Effector memory CD4-positive, alpha-beta T cell (primary cell): Measurements from ENCODE around the gene CMTR2.
A peak's percentile ranks its signal among the peaks of the same experiment; 100 is the strongest.
"Not testable (repeated sequence)": the region's sequence is repeated elsewhere in the genome, so short reads cannot be mapped to it uniquely, and the experiment has no call there.

Source experiments
- DNase-seq, 3 donors: peaks; one replicate each; pipeline ENCODE4 v3.0.0-alpha.2; 2020
- H3K27ac ChIP-seq: 2 replicates; pipeline ENCODE4 v1.7.0; 2013; ENCODE audit warnings: mild to moderate bottlenecking, low read length, moderate library complexity; ENCODE audit not compliant: insufficient read depth, poor library complexity, severe bottlenecking
- H3K27me3 ChIP-seq: replicated peaks from 2 replicates; pipeline ENCODE4 v1.7.0; 2013; ENCODE audit warnings: mild to moderate bottlenecking, low read length; ENCODE audit not compliant: insufficient read depth, control insufficient read depth, poor library complexity, severe bottlenecking
- H3K36me3 ChIP-seq: 2 replicates; pipeline ENCODE4 v1.7.0; 2013; ENCODE audit warnings: mild to moderate bottlenecking, low read length, moderate library complexity; ENCODE audit not compliant: control insufficient read depth, insufficient read depth
- H3K4me1 ChIP-seq: 2 replicates; pipeline ENCODE4 v1.7.0; 2013; ENCODE audit warnings: low read length, mild to moderate bottlenecking; ENCODE audit not compliant: control insufficient read depth, insufficient read depth, poor library complexity, severe bottlenecking
- H3K4me3 ChIP-seq: 2 replicates; pipeline ENCODE4 v1.7.0; 2013; ENCODE audit warnings: low read length, low read depth, mild to moderate bottlenecking; ENCODE audit not compliant: insufficient read depth, poor library complexity, severe bottlenecking
- H3K9me3 ChIP-seq: 2 replicates; pipeline ENCODE4 v1.7.0; 2013; ENCODE audit warnings: mild to moderate bottlenecking, low read length, moderate library complexity; ENCODE audit not compliant: control insufficient read depth

Gene CMTR2

DNA sequence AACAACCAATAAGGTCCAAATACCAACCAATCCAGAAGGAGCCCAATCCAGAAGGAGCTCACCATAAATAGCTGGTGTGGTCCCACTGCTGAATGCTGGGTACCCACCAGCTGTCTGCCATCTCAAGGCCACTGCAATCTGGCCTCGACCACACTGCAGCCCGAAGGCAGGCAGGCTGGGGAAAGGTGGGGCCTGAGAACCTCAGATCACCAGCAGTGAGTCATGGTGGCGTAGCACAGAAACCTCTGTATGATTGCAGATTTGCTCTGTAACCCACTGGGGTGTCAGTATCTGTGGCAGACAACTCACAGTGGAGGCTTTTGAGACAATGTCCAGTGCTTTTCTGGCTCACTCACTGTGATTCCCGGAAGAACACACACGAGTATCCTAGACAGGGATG, 14.7 kb upstream of the CMTR2 start:
- Histone ChIP-seq H3K4me1 (no peaks in the 10 kb centered on the region), H3K9me3 (no peaks in the 10 kb centered on the region), H3K4me3 (no peak overlapping the region), H3K27me3 (no peaks in the 10 kb centered on the region), H3K36me3 (no peaks in the 10 kb centered on the region), H3K27ac (no peak overlapping the region)
- DNase-seq: no peak

DNA sequence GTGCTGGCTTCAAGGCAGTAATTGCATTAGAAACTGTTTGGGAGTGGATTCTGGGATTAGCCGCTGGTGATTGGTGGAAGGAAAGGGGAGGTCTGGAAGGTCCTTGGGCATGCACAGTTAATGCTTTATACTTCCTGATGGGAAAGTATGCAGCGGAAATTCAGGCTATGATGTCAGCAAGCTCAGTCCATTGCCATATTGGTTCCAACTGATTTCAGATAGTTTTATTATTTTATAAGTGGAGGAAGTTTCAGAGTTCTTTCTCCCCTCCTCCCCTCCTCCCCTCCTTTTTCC, 8.1 kb upstream of the CMTR2 start:
- Histone ChIP-seq H3K4me1 (no peaks in the 10 kb centered on the region), H3K27me3 (peaks cover 8% of the 10 kb centered on the region), H3K27ac (no peak overlapping the region), H3K4me3 (no peak overlapping the region), H3K36me3 (no peaks in the 10 kb centered on the region), H3K9me3 (no peaks in the 10 kb centered on the region)
- DNase-seq: no peak

DNA sequence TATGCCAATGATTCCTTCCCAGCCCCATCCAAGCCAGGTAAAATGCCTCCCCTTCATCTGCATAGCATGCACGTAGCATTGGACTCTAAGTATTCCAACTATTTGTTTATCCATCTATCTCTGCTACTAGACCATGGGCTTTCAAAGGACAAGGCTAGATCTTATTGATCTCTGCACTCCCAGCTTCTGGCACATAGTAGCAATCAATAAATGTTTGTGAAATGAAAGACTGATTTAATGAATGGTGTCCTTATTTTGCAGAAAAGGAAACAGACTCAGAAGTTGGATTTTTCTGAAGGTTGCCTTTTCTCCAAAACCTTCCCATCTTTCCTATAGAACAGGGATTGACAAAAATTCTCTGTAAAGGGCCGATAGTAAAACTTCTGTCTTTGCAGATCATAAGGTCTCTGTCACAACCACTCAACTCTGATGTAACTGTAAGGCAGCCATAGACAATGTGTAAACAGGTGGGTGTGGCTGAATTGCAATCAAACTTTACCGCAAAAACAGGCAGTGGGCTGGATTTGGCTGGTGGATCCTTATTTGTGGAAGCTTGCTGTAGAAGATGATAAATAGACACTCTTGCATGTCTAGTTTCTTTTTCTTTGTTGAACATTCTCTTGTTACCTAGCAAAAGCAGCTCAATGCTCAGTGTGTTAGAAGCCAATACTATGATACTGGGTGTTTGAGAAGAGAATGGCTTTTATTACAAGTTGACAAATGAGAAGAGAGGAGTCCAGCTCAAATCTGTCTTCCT, 7.6 kb upstream of the CMTR2 start:
- Histone ChIP-seq H3K36me3 (no peaks in the 10 kb centered on the region), H3K4me3 (no peak overlapping the region), H3K9me3 (no peaks in the 10 kb centered on the region), H3K4me1 (no peaks in the 10 kb centered on the region), H3K27ac (no peak overlapping the region), H3K27me3 (peaks cover 8% of the 10 kb centered on the region)
- no peak for DNase-seq

DNA sequence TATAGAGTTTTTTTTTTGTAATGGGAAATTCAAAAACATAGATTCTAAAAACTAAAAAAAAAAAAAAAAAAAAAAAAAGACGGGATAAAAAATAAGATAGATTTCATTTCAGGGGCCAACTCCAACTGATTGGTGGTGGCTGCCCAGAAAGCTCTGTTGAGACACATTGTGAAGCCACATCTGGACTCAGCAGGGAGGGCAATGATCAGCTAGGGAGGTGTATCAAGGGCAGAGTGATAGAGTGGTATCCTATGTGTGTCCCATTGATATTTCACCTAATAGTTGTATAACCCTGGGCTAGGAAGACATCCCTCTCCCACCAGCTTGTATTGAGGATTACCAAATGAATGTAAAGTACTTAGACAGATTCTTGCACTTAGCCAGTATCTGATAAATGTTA, 6.7 kb upstream of the CMTR2 start:
- Histone ChIP-seq H3K4me1 (no peaks in the 10 kb centered on the region), H3K27me3 (peaks cover 8% of the 10 kb centered on the region), H3K4me3 (no peak overlapping the region), H3K9me3 (no peaks in the 10 kb centered on the region), H3K36me3 (no peaks in the 10 kb centered on the region), H3K27ac (no peak overlapping the region)
- DNase-seq: no peak

DNA sequence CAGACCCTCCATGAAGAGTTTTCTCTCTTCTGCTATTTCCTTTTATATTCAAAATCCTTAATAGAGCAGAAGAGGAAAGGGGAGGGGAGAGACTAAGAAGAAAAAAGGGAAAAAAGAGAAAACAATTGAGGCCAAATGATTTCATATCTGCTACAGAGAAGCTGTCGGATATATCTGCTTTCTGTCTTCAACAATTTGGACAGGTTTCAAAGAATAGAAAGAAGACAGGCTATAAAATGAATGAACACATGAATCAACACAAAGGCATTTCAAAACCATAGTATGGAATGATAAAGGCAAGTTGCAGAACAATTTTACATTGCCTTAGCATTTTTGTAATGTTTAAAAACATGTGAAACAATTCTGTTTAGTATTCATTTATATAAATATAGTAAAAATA, 4.7 kb upstream of the CMTR2 start:
- no peak overlapping the region for H3K4me3 ChIP-seq
- no peak overlapping the region for H3K27ac ChIP-seq
- no peak for DNase-seq
- peaks cover 8% of the 10 kb centered on the region for H3K27me3 ChIP-seq
- no peaks in the 10 kb centered on the region for H3K9me3 ChIP-seq
- H3K36me3 ChIP-seq: no peaks in the 10 kb centered on the region
- H3K4me1 ChIP-seq: peaks cover under 1% of the 10 kb centered on the region

DNA sequence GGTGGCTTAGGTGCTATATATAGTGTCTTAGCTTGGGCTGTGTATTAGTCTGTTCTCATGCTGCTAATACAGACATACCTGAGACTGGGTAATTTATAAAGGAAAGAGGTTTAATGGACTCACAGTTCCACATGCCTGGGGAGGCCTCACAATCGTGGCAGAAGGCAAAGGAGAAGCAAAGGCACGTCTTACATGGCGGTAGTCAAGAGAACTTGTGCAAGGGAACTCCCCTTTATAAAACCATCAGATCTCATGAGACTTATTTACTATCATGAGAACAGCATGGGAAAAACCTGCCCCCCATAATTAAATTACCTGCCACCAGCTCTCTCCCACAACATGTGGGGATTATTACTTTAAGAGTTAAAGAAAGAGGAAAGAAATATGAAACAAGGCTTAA, 2.9 kb upstream of the CMTR2 start:
- H3K27ac ChIP-seq, H3K9me3 ChIP-seq, DNase-seq, H3K36me3 ChIP-seq, H3K4me3 ChIP-seq, H3K27me3 ChIP-seq: not testable (repeated sequence)
- peaks cover 10% of the 10 kb centered on the region for H3K4me1 ChIP-seq

DNA sequence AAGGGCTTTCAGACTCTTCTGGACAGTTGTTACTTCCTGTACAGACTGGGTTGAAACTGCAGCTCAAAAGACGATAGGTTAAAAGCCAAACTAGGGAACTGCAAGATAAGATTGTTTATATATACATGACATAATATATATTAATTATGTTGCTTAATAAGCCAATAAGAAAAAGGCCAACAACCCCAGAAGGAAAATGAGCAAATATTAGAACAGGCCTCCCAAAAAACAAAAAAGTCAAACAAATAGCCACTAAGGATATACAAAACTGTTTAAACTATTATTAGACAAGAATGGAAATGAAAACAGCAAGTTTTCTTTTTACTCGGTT, 495 bp upstream of the CMTR2 start:
- Histone ChIP-seq H3K9me3 (no peaks in the 10 kb centered on the region), H3K4me1 (peaks cover 10% of the 10 kb centered on the region), H3K27me3 (peaks cover 8% of the 10 kb centered on the region), H3K4me3 (peak overlapping the region; percentile 84), H3K27ac (peak overlapping the region; percentile 70), H3K36me3 (peaks cover 21% of the 10 kb centered on the region)
- no peak for DNase-seq

DNA sequence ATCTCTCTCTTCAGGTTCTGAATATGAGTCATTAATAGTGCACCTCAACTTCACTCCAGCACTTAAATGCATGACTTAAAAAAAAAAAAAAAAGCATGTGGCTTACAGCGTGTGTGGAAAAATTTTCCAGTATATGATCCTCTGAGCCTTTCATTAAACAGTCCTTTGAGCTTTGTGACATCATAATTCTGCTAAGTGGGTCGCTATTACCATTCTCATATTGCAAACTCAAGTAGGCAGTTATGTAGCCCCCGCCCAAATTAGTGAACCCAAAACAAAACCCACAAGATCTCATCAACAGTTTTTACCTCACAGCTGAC, 672 bp downstream of the CMTR2 start:
- Histone ChIP-seq H3K27me3 (peaks cover 5% of the 10 kb centered on the region), H3K9me3 (no peaks in the 10 kb centered on the region), H3K27ac (peak overlapping the region; percentile 70), H3K36me3 (peaks cover 28% of the 10 kb centered on the region), H3K4me3 (peak overlapping the region; percentile 84), H3K4me1 (peaks cover 10% of the 10 kb centered on the region)
- no peak for DNase-seq

DNA sequence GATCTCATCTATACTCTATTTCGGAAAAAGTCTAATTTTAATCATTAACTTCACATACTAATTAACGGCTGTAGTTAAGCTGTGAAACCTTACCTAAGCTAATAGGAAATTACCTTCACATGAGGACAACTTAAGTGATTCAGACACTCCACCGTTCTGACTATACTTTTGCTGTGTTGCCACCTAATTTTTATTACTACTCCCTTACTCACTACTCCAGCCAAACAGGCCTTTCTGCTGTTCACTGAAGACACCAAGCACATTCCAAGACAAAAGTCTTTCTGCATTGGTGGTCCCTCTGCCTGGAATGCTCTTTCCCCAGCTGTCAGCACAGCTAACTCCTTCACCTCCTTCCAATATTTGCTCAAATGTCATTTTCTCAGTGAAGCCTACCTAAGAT, 1.3 kb downstream of the CMTR2 start:
- Histone ChIP-seq H3K27ac (no peak overlapping the region), H3K4me1 (peaks cover 10% of the 10 kb centered on the region), H3K4me3 (peak overlapping the region; percentile 84), H3K9me3 (no peaks in the 10 kb centered on the region), H3K27me3 (no peaks in the 10 kb centered on the region), H3K36me3 (peaks cover 28% of the 10 kb centered on the region)
- no peak for DNase-seq

DNA sequence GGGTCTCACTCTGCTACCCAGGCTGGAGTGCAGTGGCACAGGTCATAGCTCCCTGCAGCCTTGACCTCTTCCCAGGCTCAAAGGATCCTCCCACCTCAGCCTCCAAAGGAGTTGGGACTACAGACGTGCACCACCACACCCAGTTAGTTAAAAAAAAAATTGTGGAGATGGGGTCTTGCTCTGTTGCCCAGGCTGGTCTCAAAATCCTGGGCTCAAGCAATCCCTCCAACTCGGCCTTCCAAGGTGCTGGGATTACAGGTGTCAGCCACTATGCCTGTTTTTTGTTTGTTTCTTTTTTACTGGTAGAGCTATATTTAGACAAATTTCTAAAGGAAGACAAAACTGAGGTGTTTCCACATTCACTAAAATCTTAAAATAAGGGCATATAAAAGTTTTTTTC, 1.7 kb downstream of the CMTR2 start:
- H3K36me3 ChIP-seq: peaks cover 28% of the 10 kb centered on the region
- no peak for DNase-seq
- no peaks in the 10 kb centered on the region for H3K27me3 ChIP-seq
- no peak overlapping the region for H3K4me3 ChIP-seq
- H3K27ac ChIP-seq: no peak overlapping the region
- H3K4me1 ChIP-seq: peaks cover 10% of the 10 kb centered on the region
- no peaks in the 10 kb centered on the region for H3K9me3 ChIP-seq

DNA sequence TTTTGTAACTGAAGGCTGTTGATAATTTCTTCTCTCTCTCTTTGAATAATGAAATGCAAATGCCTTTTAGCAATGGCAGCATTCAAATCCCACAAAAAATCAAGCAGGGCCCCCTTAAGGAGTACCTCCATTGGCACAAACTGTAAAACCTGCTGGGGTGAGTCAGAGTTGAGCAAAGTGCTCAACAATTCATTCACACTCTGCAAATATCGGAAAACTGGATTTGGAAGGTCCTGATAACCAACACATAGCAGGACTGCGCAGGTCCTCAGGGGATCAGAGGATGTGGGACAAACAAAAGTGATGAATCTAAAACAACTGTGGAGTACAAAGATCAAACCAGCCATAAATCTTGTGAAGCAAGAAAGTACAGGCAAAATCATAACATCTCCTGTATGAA, 5.6 kb downstream of the CMTR2 start:
- H3K36me3 ChIP-seq: peaks cover 28% of the 10 kb centered on the region

More for the DNA sequence above, 5.6 kb downstream of the CMTR2 start:
- Histone ChIP-seq H3K9me3 (no peaks in the 10 kb centered on the region), H3K27me3 (no peaks in the 10 kb centered on the region), H3K27ac (no peak overlapping the region), H3K4me3 (no peak overlapping the region), H3K4me1 (peaks cover 7% of the 10 kb centered on the region)
- no peak for DNase-seq
